MV-4-11 (cell line): ENCODE measurements around the gene PHF12.
"Not testable (repeated sequence)": the region's sequence is repeated elsewhere in the genome, so short reads cannot be mapped to it uniquely, and the experiment has no call there.

Experiments used
- DNase-seq: peaks from one replicate; lab custom pipeline; 2025; lab: John Stamatoyannopoulos, UW

PHF12 gene

GRCh38 chr17:28882154-28882895 lies 69.0 kb downstream of the PHF12 start:
- no peak for DNase-seq

- no peak for DNase-seq
Observed at GRCh38 chr17:28881533-28882056, 69.7 kb downstream of the PHF12 start.

GRCh38 chr17:28880572-28880945 lies 70.8 kb downstream of the PHF12 start:
- DNase-seq: no peak

GRCh38 chr17:28879886-28880571 lies 71.3 kb downstream of the PHF12 start:
- DNase-seq: no peak

- DNase-seq: peak; percentile 19
Observed at GRCh38 chr17:28878981-28879380, 72.3 kb downstream of the PHF12 start.

GRCh38 chr17:28878158-28878910 lies 73.0 kb downstream of the PHF12 start:
- DNase-seq: no peak

GRCh38 chr17:28877150-28877711 lies 74.1 kb downstream of the PHF12 start:
- DNase-seq: not testable (repeated sequence)

GRCh38 chr17:28875848-28876550 lies 75.3 kb downstream of the PHF12 start:
- no peak for DNase-seq

- no peak for DNase-seq
Observed at GRCh38 chr17:28874750-28875149, 76.6 kb downstream of the PHF12 start.

- DNase-seq: no peak
Observed at GRCh38 chr17:28873839-28874238, 77.5 kb downstream of the PHF12 start.

GRCh38 chr17:28871056-28871579 lies 80.2 kb downstream of the PHF12 start:
- peak; percentile 77 for DNase-seq

GRCh38 chr17:28867276-28867675 lies 84.0 kb downstream of the PHF12 start:
- no peak for DNase-seq

- DNase-seq: peak; percentile 59
Observed at GRCh38 chr17:28865946-28866752, 85.2 kb downstream of the PHF12 start.

- no peak for DNase-seq
Observed at GRCh38 chr17:28864991-28865849, 86.1 kb downstream of the PHF12 start.

- DNase-seq: no peak
Observed at GRCh38 chr17:28863953-28864352, 87.4 kb downstream of the PHF12 start.

GRCh38 chr17:28862561-28862960 lies 88.8 kb downstream of the PHF12 start:
- no peak for DNase-seq

GRCh38 chr17:28861393-28862203 lies 89.7 kb downstream of the PHF12 start:
- no peak for DNase-seq

- DNase-seq: no peak
Observed at GRCh38 chr17:28860363-28860808, 90.9 kb downstream of the PHF12 start.
